H1 (cell line): ENCODE data around the gene RMDN2. TPM values are rescaled to one million over a fixed set of nuclear protein-coding genes. Genes with fewer than 3 reads are reported as not detected.

Experiments used
- BCL11A ChIP-seq, 2 experiments: IDR thresholded peaks; one replicate each; pipeline ENCODE4 v1.6.1; 2011; ENCODE audit warnings: low read depth in 2 of 2, low read length in 2 of 2, mild to moderate bottlenecking in 2 of 2
- BRCA1 ChIP-seq: IDR thresholded peaks from 2 replicates; pipeline ENCODE4 v1.6.1; 2012; ENCODE audit warnings: low read depth, low read length, improper control_type of control experiment
- CBX8 ChIP-seq: fragments of 300-800, 300-1000 bp; sonication (generic); IDR thresholded peaks from 2 replicates; pipeline ENCODE4 v1.7.1; 2016; ENCODE audit warnings: low read depth, low read length, borderline replicate concordance
- CEBPB ChIP-seq: IDR thresholded peaks from 2 replicates; pipeline ENCODE4 v1.6.1; 2012; ENCODE audit warnings: low read depth, low read length
- CHD2 ChIP-seq: IDR thresholded peaks from 2 replicates; pipeline ENCODE4 v1.6.1; 2012; ENCODE audit warnings: low read length, improper control_type of control experiment
- EZH2 ChIP-seq: fragments of 200-600 bp; sonication (generic); IDR thresholded peaks from 2 replicates; pipeline ENCODE4 v1.7.1; 2012; ENCODE audit warnings: low read depth, mild to moderate bottlenecking, moderate library complexity, low read length, inconsistent platforms; ENCODE audit not compliant: severe bottlenecking
- GTF2F1 ChIP-seq: IDR thresholded peaks from 2 replicates; pipeline ENCODE4 v1.6.1; 2012; ENCODE audit warnings: low read depth, low read length, improper control_type of control experiment, borderline replicate concordance
- JUND ChIP-seq: IDR thresholded peaks from 2 replicates; pipeline ENCODE4 v1.6.1; 2011; ENCODE audit warnings: mild to moderate bottlenecking, improper control_type of control experiment, low read length
- KDM1A ChIP-seq: fragments of 200-600, 300-600 bp; sonication (generic); IDR thresholded peaks from 2 replicates; pipeline ENCODE4 v1.7.1; 2016; ENCODE audit warnings: mild to moderate bottlenecking, low read length, borderline replicate concordance
- NANOG ChIP-seq: IDR thresholded peaks from 2 replicates; pipeline ENCODE4 v1.6.1; 2011; ENCODE audit warnings: low read length, low read depth, mild to moderate bottlenecking, inconsistent platforms; ENCODE audit not compliant: insufficient read depth, poor library complexity, severe bottlenecking
- POU5F1 ChIP-seq: IDR thresholded peaks from 2 replicates; pipeline ENCODE4 v1.6.1; 2011; ENCODE audit warnings: low read depth, mild to moderate bottlenecking, low read length, moderate library complexity
- RAD21 ChIP-seq, 2 experiments: IDR thresholded peaks in 1 of 2; conservative IDR thresholded peaks in 1 of 2; 2 replicates each; pipeline ENCODE4 v1.6.1; 2011; ENCODE audit warnings: low read depth in 2 of 2, low read length in 2 of 2, improper control_type of control experiment in 1 of 2, inconsistent platforms in 1 of 2, mild to moderate bottlenecking in 1 of 2, moderate library complexity in 1 of 2
- SIN3A ChIP-seq, 2 experiments: IDR thresholded peaks in 1 of 2; conservative IDR thresholded peaks in 1 of 2; 2 replicates each; pipeline ENCODE4 v1.6.1; 2011 to 2012; ENCODE audit warnings: low read length in 2 of 2, improper control_type of control experiment in 1 of 2, low read depth in 1 of 2, mild to moderate bottlenecking in 1 of 2
- SIX5 ChIP-seq: IDR thresholded peaks from 2 replicates; pipeline ENCODE4 v1.6.1; 2011; ENCODE audit warnings: mild to moderate bottlenecking, low read depth, low read length
- SP1 ChIP-seq: IDR thresholded peaks from 2 replicates; pipeline ENCODE4 v1.6.1; 2011; ENCODE audit warnings: low read depth, low read length
- SUZ12 ChIP-seq: fragments of 200-600 bp; sonication (generic); IDR thresholded peaks from 2 replicates; pipeline ENCODE4 v1.6.1; 2012; ENCODE audit warnings: mild to moderate bottlenecking, inconsistent platforms, low read length, moderate library complexity, mixed read lengths
- TAF7 ChIP-seq: optimal IDR thresholded peaks from 2 replicates; pipeline ENCODE3; 2011; ENCODE audit warnings: low read depth, mild to moderate bottlenecking, inconsistent platforms, low read length, moderate library complexity, borderline replicate concordance
- ZNF274 ChIP-seq: IDR thresholded peaks from 2 replicates; pipeline ENCODE4 v1.7.0; 2012; ENCODE audit warnings: low read length, borderline replicate concordance; ENCODE audit errors: extremely low read depth
- polyA plus RNA-seq, 7 experiments: library from polyadenylated mRNA; depleted of rRNA in 3 of 7; stranded (reverse) in 5 of 7; unstranded in 2 of 7; fragments of >200 nt in 5 of 7; fragments of 200-250 nt in 2 of 7; gene quantifications; 1 replicate in 5 of 7; 2 replicates in 1 of 7; 4 replicates in 1 of 7; pipeline versions ENCODE4 v1.2.1 to v1.2.3, GENCODE V29; 2011 to 2013; ENCODE audit warnings: missing spikeins in 2 of 7, mixed read lengths in 2 of 7
- total RNA-seq: library from RNA; stranded (reverse); fragmentation: NEBNext Ultra II Directional; extraction: Animal tissue kit (Norgen Biotek cat#: 25700); gene quantifications from 2 replicates; pipeline ENCODE4 v1.2.1, GENCODE V29; 2021
- TF ChIP-seq, protein P1 (sequence below): IDR thresholded peaks from 2 replicates; pipeline ENCODE4 v1.6.1; 2011; ENCODE audit warnings: low read length, improper control_type of control experiment

Gene RMDN2
- total and polyA plus RNA-seq, 2 of the 8 experiments (the other 6 are each of a cell fraction or from before 2014, with no cell fraction given): 0.53 to 3.0 TPM

DNA sequence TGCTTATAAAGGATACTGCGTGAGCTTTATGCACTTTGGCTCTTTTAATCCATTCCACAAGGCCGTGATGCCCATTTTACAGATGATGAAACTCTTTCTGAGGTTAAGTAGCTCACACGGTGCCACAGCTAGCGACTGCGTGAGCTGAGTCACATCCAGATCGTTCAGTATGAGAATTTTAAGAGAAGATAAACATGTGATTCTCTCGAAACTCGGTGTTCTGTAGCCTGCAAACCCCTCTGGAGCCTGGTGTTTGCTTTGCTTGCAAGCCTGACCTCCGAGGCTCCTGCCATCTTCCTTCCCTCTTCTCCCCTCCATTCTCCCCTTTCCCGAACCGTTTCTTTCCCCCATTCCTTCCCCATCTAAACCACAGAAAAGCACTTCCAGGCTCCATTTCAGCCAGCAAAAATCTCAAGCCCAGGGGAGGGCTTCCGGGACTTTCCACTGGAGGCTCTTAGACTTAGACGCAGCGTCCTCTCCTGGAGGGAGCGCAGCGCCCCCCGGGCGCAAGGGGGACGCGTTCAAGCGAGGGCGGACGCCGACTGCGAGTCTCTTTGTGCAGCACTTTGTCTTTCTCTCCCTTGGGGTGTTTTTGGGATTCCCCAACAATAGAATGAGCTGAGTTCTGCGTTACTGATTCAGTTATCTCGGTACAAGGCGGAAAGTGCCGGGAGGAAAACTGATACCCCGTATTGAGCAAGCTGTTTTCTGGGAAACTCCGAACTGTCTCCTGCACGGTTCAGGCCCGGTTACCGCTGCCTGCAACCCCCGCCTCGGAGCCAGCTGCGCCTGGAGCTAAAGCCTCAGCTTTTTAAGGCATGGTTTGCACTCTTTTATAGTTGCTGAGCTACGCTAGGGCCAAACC is 112.9 kb downstream of the RMDN2 start (continued):
- TF ChIP-seq CEBPB (no peak), KDM1A (no peak), SUZ12 (peak; percentile 40; the same call in 1 of the 2 replicates), SP1 (0 out of 2 replicates have a peak, but pooled peaks have one; percentile 26), BRCA1 (no peak), NANOG (peak; percentile 9), TAF7 (no peak), BCL11A (IDR thresholded peaks at IDR 0.05; ENCODE audit: low read depth in 2 of 2, low read length in 2 of 2) (no peak), GTF2F1 (no peak), POU5F1 (no peak), SIX5 (no peak), CBX8 (no peak), CHD2 (no peak), RAD21 (IDR thresholded peaks at IDR 0.05 in 1 of 2, conservative IDR thresholded peaks at IDR 0.05 in 1 of 2; ENCODE audit: low read depth in 2 of 2, low read length in 2 of 2) (peak; percentile 52 to 70), SIN3A (conservative IDR thresholded peaks at IDR 0.05 in 1 of 2, IDR thresholded peaks at IDR 0.05 in 1 of 2; ENCODE audit: low read depth in 1 of 2, low read length in 2 of 2) (no peak), JUND (no peak), ZNF274 (no peak), EZH2 (peak; percentile 46)
- TF ChIP-seq, protein P1, sequence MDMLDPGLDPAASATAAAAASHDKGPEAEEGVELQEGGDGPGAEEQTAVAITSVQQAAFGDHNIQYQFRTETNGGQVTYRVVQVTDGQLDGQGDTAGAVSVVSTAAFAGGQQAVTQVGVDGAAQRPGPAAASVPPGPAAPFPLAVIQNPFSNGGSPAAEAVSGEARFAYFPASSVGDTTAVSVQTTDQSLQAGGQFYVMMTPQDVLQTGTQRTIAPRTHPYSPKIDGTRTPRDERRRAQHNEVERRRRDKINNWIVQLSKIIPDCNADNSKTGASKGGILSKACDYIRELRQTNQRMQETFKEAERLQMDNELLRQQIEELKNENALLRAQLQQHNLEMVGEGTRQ: no peak
